BJ (cell line): ENCODE measurements around the gene PGBD5. TPM values are rescaled to one million over a fixed set of nuclear protein-coding genes. Genes with fewer than 3 reads are reported as not detected.

Experiments used
- CTCF ChIA-PET: fragments of 350-600 bp; formaldehyde crosslinking; extraction: SDS; loops from one replicate; lab custom pipeline; 2021; ENCODE audit warnings: antibody characterized with exemption, inconsistent platforms; lab: Yijun Ruan, JAX
- POLR2A ChIA-PET: fragments of 300-600 bp; sonication (Branson Sonifier 250); formaldehyde crosslinking; extraction: SDS; loops from one replicate; lab custom pipeline; 2021; ENCODE audit warnings: antibody characterized with exemption; lab: Charles Lee
- DNase-seq: peaks from one replicate; pipeline ENCODE4 v3.0.0-alpha.2; 2011; ENCODE audit warnings: low read depth
- H3K27me3 ChIP-seq: 2 replicates; pipeline ENCODE4 v1.6.0; 2011; ENCODE audit warnings: low read length; ENCODE audit not compliant: control insufficient read depth, insufficient read depth
- H3K36me3 ChIP-seq: 2 replicates; pipeline ENCODE4 v1.5.1; 2011; ENCODE audit warnings: low read length; ENCODE audit not compliant: control insufficient read depth, insufficient read depth
- H3K4me3 ChIP-seq: 2 replicates; pipeline ENCODE4 v1.5.1; 2011; ENCODE audit warnings: low read depth, mild to moderate bottlenecking, control low read depth, low read length
- CTCF ChIP-seq: IDR thresholded peaks from 2 replicates; pipeline ENCODE4 v1.5.1; 2011; ENCODE audit warnings: low read depth, mild to moderate bottlenecking, control low read depth, inconsistent platforms, low read length, moderate library complexity; ENCODE audit not compliant: insufficient read depth
- polyA plus RNA-seq: library from polyadenylated mRNA; depleted of rRNA; stranded (reverse); fragments of >200 nt; gene quantifications from 2 replicates; pipeline ENCODE4 v1.2.3, GENCODE V29; 2011

The PGBD5 gene
- polyA plus RNA-seq, 1 experiment = 0.07 TPM

- Histone ChIP-seq H3K4me3 (no peak overlapping the region), H3K36me3 (no peaks in the 10 kb centered on the region), H3K27me3 (no peaks in the 10 kb centered on the region)
- no peak for TF ChIP-seq CTCF
- no peak for DNase-seq
- ChIA-PET POLR2A (no interaction called here), CTCF (no interaction called here)
These were observed 29.2 kb upstream of the PGBD5 start for GRCh38 chr1:230455291-230455690.

GRCh38 chr1:230453377-230453776 is 27.2 kb upstream of the PGBD5 start:
- Histone ChIP-seq H3K27me3 (no peaks in the 10 kb centered on the region), H3K36me3 (no peaks in the 10 kb centered on the region), H3K4me3 (no peak overlapping the region)
- ChIA-PET CTCF (no interaction called here), POLR2A (no interaction called here)
- no peak for TF ChIP-seq CTCF
- no peak for DNase-seq

GRCh38 chr1:230441183-230442029 is 15.3 kb upstream of the PGBD5 start:
- no peaks in the 10 kb centered on the region for H3K36me3 ChIP-seq
- DNase-seq = no peak
- no peak for TF ChIP-seq CTCF
- POLR2A ChIA-PET = no interaction called here
- H3K27me3 ChIP-seq = no peaks in the 10 kb centered on the region
- H3K4me3 ChIP-seq = no peak overlapping the region
- CTCF ChIA-PET = no interaction called here

GRCh38 chr1:230435108-230435507 is 9.0 kb upstream of the PGBD5 start:
- Histone ChIP-seq H3K36me3 (no peaks in the 10 kb centered on the region), H3K27me3 (no peaks in the 10 kb centered on the region), H3K4me3 (no peak overlapping the region)
- TF ChIP-seq CTCF = no peak
- POLR2A ChIA-PET = no interaction called here
- CTCF ChIA-PET = no interaction called here
- DNase-seq = no peak

- no peak for TF ChIP-seq CTCF
- Histone ChIP-seq H3K27me3 (peaks cover 4% of the 10 kb centered on the region; the same call in 1 of the 2 replicates), H3K36me3 (no peaks in the 10 kb centered on the region), H3K4me3 (no peak overlapping the region)
- DNase-seq = no peak
- CTCF ChIA-PET = no interaction called here
- POLR2A ChIA-PET = no interaction called here
These were observed 5.4 kb upstream of the PGBD5 start for GRCh38 chr1:230431527-230431926.
